GM23338 (cell line): ENCODE measurements around the gene ICAM4.

Experiments
- CREB1 ChIP-seq: fragments of 250-450 bp; sonication (Bioruptor Pico); IDR thresholded peaks from 2 replicates; pipeline ENCODE4 v1.5.0; 2020; ENCODE audit warnings: low read depth, mild to moderate bottlenecking, moderate library complexity
- EZH2 ChIP-seq: fragments of 200-600 bp; sonication (generic); IDR thresholded peaks from one replicate; pipeline ENCODE4 v1.8.0; 2017; ENCODE audit warnings: antibody characterized with exemption, mild to moderate bottlenecking, low read depth; ENCODE audit not compliant: unreplicated experiment
- EZH2phosphoT487 ChIP-seq: fragments of 200-600 bp; sonication (generic); IDR thresholded peaks from one replicate; pipeline ENCODE4 v1.8.1; 2018; ENCODE audit warnings: antibody characterized with exemption; ENCODE audit not compliant: unreplicated experiment
- NANOG ChIP-seq: IDR thresholded peaks from 2 replicates; pipeline ENCODE4 v1.6.1; 2016; ENCODE audit warnings: antibody characterized with exemption, borderline replicate concordance
- POLR2AphosphoS5 ChIP-seq: IDR thresholded peaks from 2 replicates; pipeline ENCODE4 v1.6.1; 2016; ENCODE audit warnings: antibody characterized with exemption, low read depth
- STAT1 ChIP-seq: IDR thresholded peaks from one replicate; pipeline ENCODE4 v1.6.1; 2016; ENCODE audit warnings: antibody characterized with exemption; ENCODE audit not compliant: unreplicated experiment
- ZNF114 ChIP-seq: fragments of 250-450 bp; sonication (Bioruptor Pico); IDR thresholded peaks from 2 replicates; pipeline ENCODE4 v1.5.0; 2020; ENCODE audit warnings: mild to moderate bottlenecking, moderate library complexity
- TF ChIP-seq, protein P1 (sequence below), 2 experiments: fragments of 200-600 bp in 1 of 2; sonication (generic) in 1 of 2; conservative IDR thresholded peaks; 2 replicates each; pipeline versions ENCODE4 v1.5.1 to v1.6.1; 2016 to 2017; ENCODE audit warnings: antibody characterized with exemption in 2 of 2, low read depth in 2 of 2, mild to moderate bottlenecking in 2 of 2, moderate library complexity in 1 of 2
- TF ChIP-seq, protein P2 (sequence below): IDR thresholded peaks from one replicate; pipeline ENCODE4 v1.6.1; 2018; ENCODE audit warnings: antibody characterized with exemption; ENCODE audit not compliant: unreplicated experiment
- TF ChIP-seq, protein P3 (sequence below): fragments of 250-450 bp; sonication (Bioruptor Pico); IDR thresholded peaks from 2 replicates; pipeline ENCODE4 v1.5.0; 2020; ENCODE audit warnings: mild to moderate bottlenecking, moderate library complexity

GRCh38 chr19:10305139-10305806 lies 18.5 kb downstream of the ICAM4 start:
- TF ChIP-seq POLR2AphosphoS5 (no peak), EZH2 (no peak), EZH2phosphoT487 (no peak), STAT1 (no peak), CREB1 (CRISPR knock-in tag) (no peak), NANOG (no peak), ZNF114 (CRISPR knock-in tag) (no peak)
- TF ChIP-seq, protein P1, sequence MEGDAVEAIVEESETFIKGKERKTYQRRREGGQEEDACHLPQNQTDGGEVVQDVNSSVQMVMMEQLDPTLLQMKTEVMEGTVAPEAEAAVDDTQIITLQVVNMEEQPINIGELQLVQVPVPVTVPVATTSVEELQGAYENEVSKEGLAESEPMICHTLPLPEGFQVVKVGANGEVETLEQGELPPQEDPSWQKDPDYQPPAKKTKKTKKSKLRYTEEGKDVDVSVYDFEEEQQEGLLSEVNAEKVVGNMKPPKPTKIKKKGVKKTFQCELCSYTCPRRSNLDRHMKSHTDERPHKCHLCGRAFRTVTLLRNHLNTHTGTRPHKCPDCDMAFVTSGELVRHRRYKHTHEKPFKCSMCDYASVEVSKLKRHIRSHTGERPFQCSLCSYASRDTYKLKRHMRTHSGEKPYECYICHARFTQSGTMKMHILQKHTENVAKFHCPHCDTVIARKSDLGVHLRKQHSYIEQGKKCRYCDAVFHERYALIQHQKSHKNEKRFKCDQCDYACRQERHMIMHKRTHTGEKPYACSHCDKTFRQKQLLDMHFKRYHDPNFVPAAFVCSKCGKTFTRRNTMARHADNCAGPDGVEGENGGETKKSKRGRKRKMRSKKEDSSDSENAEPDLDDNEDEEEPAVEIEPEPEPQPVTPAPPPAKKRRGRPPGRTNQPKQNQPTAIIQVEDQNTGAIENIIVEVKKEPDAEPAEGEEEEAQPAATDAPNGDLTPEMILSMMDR (conservative IDR thresholded peaks at IDR 0.05; ENCODE audit: low read depth in 2 of 2): no peak
- TF ChIP-seq, protein P2, sequence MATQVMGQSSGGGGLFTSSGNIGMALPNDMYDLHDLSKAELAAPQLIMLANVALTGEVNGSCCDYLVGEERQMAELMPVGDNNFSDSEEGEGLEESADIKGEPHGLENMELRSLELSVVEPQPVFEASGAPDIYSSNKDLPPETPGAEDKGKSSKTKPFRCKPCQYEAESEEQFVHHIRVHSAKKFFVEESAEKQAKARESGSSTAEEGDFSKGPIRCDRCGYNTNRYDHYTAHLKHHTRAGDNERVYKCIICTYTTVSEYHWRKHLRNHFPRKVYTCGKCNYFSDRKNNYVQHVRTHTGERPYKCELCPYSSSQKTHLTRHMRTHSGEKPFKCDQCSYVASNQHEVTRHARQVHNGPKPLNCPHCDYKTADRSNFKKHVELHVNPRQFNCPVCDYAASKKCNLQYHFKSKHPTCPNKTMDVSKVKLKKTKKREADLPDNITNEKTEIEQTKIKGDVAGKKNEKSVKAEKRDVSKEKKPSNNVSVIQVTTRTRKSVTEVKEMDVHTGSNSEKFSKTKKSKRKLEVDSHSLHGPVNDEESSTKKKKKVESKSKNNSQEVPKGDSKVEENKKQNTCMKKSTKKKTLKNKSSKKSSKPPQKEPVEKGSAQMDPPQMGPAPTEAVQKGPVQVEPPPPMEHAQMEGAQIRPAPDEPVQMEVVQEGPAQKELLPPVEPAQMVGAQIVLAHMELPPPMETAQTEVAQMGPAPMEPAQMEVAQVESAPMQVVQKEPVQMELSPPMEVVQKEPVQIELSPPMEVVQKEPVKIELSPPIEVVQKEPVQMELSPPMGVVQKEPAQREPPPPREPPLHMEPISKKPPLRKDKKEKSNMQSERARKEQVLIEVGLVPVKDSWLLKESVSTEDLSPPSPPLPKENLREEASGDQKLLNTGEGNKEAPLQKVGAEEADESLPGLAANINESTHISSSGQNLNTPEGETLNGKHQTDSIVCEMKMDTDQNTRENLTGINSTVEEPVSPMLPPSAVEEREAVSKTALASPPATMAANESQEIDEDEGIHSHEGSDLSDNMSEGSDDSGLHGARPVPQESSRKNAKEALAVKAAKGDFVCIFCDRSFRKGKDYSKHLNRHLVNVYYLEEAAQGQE: no peak
- TF ChIP-seq, protein P3, sequence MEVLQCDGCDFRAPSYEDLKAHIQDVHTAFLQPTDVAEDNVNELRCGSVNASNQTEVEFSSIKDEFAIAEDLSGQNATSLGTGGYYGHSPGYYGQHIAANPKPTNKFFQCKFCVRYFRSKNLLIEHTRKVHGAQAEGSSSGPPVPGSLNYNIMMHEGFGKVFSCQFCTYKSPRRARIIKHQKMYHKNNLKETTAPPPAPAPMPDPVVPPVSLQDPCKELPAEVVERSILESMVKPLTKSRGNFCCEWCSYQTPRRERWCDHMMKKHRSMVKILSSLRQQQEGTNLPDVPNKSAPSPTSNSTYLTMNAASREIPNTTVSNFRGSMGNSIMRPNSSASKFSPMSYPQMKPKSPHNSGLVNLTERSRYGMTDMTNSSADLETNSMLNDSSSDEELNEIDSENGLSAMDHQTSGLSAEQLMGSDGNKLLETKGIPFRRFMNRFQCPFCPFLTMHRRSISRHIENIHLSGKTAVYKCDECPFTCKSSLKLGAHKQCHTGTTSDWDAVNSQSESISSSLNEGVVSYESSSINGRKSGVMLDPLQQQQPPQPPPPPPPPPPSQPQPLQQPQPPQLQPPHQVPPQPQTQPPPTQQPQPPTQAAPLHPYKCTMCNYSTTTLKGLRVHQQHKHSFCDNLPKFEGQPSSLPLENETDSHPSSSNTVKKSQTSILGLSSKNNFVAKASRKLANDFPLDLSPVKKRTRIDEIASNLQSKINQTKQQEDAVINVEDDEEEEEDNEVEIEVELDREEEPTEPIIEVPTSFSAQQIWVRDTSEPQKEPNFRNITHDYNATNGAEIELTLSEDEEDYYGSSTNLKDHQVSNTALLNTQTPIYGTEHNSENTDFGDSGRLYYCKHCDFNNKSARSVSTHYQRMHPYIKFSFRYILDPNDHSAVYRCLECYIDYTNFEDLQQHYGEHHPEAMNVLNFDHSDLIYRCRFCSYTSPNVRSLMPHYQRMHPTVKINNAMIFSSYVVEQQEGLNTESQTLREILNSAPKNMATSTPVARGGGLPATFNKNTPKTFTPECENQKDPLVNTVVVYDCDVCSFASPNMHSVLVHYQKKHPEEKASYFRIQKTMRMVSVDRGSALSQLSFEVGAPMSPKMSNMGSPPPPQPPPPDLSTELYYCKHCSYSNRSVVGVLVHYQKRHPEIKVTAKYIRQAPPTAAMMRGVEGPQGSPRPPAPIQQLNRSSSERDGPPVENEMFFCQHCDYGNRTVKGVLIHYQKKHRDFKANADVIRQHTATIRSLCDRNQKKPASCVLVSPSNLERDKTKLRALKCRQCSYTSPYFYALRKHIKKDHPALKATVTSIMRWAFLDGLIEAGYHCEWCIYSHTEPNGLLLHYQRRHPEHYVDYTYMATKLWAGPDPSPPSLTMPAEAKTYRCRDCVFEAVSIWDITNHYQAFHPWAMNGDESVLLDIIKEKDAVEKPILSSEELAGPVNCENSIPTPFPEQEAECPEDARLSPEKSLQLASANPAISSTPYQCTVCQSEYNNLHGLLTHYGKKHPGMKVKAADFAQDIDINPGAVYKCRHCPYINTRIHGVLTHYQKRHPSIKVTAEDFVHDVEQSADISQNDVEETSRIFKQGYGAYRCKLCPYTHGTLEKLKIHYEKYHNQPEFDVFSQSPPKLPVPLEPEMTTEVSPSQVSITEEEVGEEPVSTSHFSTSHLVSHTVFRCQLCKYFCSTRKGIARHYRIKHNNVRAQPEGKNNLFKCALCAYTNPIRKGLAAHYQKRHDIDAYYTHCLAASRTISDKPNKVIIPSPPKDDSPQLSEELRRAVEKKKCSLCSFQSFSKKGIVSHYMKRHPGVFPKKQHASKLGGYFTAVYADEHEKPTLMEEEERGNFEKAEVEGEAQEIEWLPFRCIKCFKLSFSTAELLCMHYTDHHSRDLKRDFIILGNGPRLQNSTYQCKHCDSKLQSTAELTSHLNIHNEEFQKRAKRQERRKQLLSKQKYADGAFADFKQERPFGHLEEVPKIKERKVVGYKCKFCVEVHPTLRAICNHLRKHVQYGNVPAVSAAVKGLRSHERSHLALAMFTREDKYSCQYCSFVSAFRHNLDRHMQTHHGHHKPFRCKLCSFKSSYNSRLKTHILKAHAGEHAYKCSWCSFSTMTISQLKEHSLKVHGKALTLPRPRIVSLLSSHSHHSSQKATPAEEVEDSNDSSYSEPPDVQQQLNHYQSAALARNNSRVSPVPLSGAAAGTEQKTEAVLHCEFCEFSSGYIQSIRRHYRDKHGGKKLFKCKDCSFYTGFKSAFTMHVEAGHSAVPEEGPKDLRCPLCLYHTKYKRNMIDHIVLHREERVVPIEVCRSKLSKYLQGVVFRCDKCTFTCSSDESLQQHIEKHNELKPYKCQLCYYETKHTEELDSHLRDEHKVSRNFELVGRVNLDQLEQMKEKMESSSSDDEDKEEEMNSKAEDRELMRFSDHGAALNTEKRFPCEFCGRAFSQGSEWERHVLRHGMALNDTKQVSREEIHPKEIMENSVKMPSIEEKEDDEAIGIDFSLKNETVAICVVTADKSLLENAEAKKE (CRISPR knock-in tag): no peak
